Fibroblast of the aortic adventitia (primary cell): ENCODE results near the gene GLRA2. TPM values are rescaled to one million over a fixed set of nuclear protein-coding genes. Genes with fewer than 3 reads are reported as not detected.
A peak's percentile ranks its signal among the peaks of the same experiment; 100 is the strongest.

ENCODE experiments used
- DNase-seq: peaks from one replicate; pipeline ENCODE4 v3.0.0-alpha.2; 2010; ENCODE audit warnings: low read depth
- H3K4me3 ChIP-seq: 2 replicates; pipeline ENCODE4 v1.5.1; 2011; ENCODE audit warnings: low read depth, mild to moderate bottlenecking, control low read depth, low read length, moderate library complexity
- total RNA-seq: library from RNA; depleted of rRNA; stranded (reverse); fragments of >200 nt; gene quantifications from 2 replicates; pipeline ENCODE4 v1.2.3, GENCODE V29; 2012; ENCODE audit warnings: low replicate concordance
- TF ChIP-seq, protein P1 (sequence below): IDR thresholded peaks from 2 replicates; pipeline ENCODE4 v1.5.1; 2011; ENCODE audit warnings: mild to moderate bottlenecking, low read length, control low read depth, inconsistent platforms; ENCODE audit not compliant: insufficient read depth

GLRA2 gene
- total RNA-seq, 1 donor, result not detected

DNA sequence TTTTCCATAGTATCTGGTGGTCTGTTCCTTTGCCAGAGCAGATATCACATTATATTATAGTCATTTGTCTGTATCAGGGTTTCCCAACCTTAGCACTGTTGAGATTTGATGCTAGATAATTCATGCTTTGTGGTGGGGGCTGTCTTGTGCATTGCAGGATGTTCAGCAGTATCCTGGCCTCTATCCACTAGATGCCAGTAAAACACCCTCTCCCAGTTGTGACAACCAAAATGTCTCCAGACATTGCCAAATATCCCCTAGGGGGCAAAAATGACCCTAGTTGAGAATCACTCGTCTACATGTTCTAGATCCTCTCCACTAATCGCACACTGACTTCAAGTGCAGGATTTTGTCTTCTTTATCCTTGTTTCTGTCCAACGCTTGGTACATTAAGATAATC is 182.8 kb downstream of the GLRA2 start:
- no peak overlapping the region for H3K4me3 ChIP-seq
- no peak for DNase-seq
- TF ChIP-seq, protein P1, sequence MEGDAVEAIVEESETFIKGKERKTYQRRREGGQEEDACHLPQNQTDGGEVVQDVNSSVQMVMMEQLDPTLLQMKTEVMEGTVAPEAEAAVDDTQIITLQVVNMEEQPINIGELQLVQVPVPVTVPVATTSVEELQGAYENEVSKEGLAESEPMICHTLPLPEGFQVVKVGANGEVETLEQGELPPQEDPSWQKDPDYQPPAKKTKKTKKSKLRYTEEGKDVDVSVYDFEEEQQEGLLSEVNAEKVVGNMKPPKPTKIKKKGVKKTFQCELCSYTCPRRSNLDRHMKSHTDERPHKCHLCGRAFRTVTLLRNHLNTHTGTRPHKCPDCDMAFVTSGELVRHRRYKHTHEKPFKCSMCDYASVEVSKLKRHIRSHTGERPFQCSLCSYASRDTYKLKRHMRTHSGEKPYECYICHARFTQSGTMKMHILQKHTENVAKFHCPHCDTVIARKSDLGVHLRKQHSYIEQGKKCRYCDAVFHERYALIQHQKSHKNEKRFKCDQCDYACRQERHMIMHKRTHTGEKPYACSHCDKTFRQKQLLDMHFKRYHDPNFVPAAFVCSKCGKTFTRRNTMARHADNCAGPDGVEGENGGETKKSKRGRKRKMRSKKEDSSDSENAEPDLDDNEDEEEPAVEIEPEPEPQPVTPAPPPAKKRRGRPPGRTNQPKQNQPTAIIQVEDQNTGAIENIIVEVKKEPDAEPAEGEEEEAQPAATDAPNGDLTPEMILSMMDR, result no peak

DNA sequence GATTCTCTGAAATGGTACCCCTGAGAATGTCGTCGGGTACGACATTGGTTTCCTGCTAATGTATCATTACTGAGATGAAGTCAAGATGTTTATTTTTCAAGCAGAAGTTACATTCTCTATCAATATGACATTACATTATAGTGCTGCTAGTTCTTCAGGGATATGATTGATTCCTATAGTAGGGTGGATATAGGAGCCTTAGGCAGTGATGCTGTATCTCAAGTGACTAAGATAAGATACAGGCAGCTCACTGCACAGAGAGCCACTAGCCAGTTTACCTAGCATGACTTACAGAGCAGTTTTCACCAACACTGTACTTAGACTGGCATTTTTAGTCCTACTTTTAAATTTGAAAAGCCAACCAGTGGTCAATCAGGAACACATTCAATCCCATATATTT is 188.6 kb downstream of the GLRA2 start:
- no peak for DNase-seq
- TF ChIP-seq, protein P1, result no peak
- no peak overlapping the region for H3K4me3 ChIP-seq

DNA sequence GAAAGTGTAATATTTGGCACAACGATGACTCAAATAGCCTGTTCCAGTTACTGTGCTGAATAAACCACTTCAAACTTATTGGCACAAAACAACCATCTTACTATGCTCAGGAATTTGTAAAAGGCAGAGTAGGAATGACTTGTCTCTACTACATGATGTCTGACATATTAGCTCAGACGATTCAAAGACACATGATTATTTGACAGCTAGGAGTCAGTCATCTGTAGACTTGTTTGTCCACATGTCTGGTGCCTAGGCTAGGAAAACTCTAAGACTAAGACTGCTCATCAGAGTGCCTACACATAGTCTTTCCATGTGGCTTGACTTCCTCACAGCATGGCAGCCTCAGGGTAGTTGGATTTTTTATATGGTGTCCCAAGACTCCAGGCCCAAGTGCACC is 189.1 kb downstream of the GLRA2 start:
- DNase-seq, result no peak
- no peak overlapping the region for H3K4me3 ChIP-seq
- TF ChIP-seq, protein P1, result no peak

GRCh38 chrX:14729058-14729457 is 199.7 kb downstream of the GLRA2 start:
- H3K4me3 ChIP-seq, result no peak overlapping the region
- TF ChIP-seq, protein P1, result no peak
- DNase-seq, result peak; percentile 24

DNA sequence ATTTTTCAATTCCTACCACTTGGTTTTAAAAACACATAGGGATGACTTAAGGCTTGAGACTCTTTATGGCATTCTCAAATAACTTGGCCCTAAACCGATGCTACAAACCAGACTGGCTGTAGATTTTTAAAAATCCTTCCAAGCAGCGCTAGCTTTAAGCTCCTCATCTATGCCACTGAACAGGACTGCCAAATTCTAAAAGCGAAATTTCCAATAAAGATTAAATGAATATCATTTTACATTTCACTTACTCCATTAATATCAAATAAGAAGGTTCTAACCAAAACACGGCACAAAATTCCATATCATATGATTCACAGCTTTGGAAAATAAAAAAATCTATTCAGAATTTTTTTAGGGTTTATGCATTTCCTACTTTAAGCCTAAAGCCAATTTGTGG is 209.3 kb downstream of the GLRA2 start:
- H3K4me3 ChIP-seq, result no peak overlapping the region
- DNase-seq, result peak; percentile 61
- TF ChIP-seq, protein P1, result no peak

GRCh38 chrX:14753441-14753840 is 224.1 kb downstream of the GLRA2 start:
- TF ChIP-seq, protein P1, result no peak
- no peak for DNase-seq
- H3K4me3 ChIP-seq, result no peak overlapping the region

- H3K4me3 ChIP-seq, result no peak overlapping the region
- TF ChIP-seq, protein P1, result no peak
- DNase-seq, result no peak
Observed at GRCh38 chrX:14758029-14758491, 228.7 kb downstream of the GLRA2 start.
